Ammon's horn (tissue), 1 donor: ENCODE data around the gene HOXA10.

ENCODE experiments used
- DNase-seq: peaks from one replicate; pipeline ENCODE4 v3.0.0-alpha.2; 2016; ENCODE audit warnings: low spot score

The HOXA10 gene

GRCh38 chr7:27130540-27131389 lies 43.4 kb downstream of the HOXA10 start, which contains the start of gene HOXA4:
TSS of gene HOXA4 (minus strand) at chr7:27130757. CDS start at chr7:27130733, 24 bp downstream.
- DNase-seq, result peak; percentile 28

GRCh38 chr7:27129729-27130539 lies 44.2 kb downstream of the HOXA10 start:
- DNase-seq, result no peak

GRCh38 chr7:27128776-27129728 lies 45.1 kb downstream of the HOXA10 start:
- DNase-seq, result no peak

DNA sequence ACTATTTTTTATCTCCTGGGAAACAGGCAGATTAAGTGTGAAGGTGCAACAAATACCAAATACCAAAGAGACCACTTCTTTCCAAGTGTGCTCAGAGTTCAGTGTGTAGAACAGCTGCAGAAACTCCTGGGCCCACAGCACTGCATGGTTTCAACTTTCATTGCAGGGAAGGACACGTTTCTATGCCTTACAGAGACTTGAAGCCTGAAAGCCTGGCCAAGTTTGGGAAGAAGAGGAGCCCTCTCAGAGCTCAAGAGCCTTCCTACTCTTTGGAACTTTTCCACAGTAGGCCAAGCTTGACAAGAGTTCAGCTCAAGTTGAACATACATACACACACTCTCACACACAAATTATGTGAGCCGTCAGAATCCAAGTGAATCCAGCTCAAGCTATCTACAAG lies 46.1 kb downstream of the HOXA10 start:
- DNase-seq, result no peak

DNA sequence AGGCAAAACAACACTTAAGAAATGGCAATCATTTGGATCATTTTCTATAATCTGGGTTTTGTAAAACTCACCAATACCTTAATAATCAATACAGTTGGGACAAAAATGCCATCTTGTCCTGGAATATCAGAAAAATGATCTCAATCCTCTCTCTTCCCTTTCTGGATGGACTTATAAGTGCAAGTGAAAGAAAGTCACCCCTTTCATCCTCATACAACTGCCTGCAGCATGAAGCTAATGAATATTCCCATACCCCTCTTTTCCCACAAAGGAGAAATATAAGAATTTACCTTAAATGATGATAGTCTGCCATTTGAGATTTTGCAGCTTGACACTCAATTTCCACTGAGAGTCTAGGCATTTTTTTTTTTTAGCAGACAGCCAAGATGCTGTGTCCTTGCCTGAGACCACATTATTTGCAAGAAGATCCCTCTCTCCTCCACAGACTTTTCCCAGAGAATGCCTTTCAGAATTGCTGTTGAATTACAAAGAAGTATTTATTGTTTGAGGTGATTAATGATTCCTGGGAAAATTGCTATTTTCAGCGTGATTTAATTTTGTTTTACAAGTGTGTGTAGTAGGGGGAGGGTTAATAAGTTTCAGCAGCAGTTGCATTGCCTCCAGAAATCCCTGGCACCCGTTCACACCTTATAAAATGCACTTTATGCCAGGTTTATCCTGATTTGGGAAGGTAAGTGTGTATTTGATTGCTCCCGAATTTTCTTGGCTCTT lies 47.4 kb downstream of the HOXA10 start:
- no peak for DNase-seq

DNA sequence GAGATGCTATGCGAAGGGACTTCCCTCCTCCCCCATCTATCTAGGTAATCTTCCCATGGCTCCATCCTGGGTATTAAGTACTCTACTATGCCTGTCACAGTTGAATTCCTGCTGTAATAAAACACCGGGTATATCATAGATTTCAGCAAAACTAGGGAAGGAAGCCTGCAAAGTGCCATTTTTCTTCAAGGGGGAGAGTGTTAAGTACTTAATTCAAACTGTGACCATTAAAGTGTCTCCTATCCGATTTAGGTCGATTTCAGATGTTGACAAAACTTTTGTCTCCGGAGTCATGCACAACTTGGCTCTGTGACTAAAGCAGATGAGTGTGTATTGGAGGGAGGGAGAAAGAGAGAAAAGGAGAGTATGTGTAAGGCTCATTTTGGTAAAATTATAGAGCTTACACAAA lies 48.1 kb downstream of the HOXA10 start:
- no peak for DNase-seq

GRCh38 chr7:27124902-27125689 lies 49.0 kb downstream of the HOXA10 start:
- DNase-seq, result no peak

DNA sequence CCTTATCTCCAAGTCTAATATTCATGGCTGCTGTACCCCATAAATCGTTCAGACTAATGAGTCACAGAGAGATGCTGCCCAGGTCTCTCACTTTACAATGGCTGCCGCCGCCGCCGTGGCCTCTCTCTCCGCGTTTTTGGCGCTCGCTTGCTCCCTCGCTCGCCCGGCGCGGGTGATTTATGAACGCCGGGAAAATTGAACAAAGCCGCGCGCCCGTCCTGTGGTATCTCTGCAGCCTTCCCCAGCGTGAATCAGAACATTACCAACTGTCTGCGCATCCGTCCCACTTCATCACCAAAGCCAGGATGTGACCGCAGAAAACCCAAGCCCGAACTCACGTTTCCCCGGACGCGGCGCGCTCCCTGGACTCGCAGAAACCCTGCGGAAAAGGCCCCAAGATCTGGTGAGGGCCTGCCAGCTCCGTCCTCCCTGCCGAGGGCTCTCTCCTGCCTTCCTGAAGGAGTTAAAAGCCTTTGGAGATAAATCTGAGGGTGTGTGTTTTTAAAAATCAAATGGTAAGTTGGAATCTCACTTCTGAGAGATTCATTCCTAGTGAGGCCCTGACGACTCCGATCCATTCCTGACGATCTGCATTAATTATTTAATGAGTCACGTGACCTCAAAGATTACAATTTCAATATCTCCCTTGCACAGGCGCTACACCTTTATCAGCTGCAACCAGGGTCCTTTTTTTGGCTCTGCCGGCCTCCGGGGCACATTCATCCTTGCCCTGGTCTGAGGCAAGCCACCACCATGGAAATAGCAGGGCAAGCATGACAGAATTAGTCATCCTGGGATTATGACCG lies 49.8 kb downstream of the HOXA10 start:
- no peak for DNase-seq

DNA sequence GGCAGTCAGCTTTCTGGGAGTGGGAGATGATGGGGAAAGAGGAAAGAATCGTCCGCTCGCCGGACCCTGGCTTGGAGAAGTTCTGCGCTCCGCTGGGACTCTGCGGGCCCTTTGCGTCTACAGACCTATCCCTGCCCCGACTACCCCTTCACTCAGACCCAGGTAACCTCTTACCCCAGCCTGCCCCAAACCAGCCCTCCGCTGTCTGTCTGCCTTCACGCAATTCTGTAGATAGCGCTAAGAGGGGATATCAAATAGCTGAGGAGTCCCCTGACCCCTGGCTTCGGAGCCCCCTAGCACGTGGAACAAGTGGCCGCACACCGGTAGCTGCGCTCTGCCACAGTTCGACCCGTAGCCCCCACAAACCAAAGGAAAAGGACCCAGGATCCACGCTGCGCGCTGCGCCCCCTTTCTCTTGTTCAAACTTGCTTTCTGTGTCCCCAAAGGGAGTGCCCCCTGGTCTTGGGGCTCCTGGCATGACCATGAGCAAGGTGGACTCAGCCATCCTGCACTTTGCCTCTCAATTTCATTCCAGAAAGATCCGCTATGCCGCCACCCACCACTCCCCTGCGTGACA lies 50.6 kb downstream of the HOXA10 start:
- DNase-seq, result no peak

GRCh38 chr7:27123007-27123476 lies 51.1 kb downstream of the HOXA10 start:
- DNase-seq, result no peak

GRCh38 chr7:27122077-27122910 lies 51.8 kb downstream of the HOXA10 start:
- no peak for DNase-seq

GRCh38 chr7:27121684-27122076 lies 52.4 kb downstream of the HOXA10 start:
- DNase-seq, result no peak
